Hepatocyte (in vitro differentiated cells): ENCODE data around the gene MAD1L1.

Experiments
- EZH2 ChIP-seq: fragments of 200-600 bp; sonication (generic); IDR thresholded peaks from 2 replicates; pipeline ENCODE4 v1.6.1; 2016; ENCODE audit warnings: antibody characterized with exemption, mild to moderate bottlenecking, borderline replicate concordance
- EZH2phosphoT487 ChIP-seq: fragments of 200-600 bp; sonication (generic); IDR thresholded peaks from one replicate; pipeline ENCODE4 v1.6.1; 2018; ENCODE audit warnings: antibody characterized with exemption, mild to moderate bottlenecking, low read depth, moderate library complexity; ENCODE audit not compliant: unreplicated experiment, severe bottlenecking
- TF ChIP-seq, protein P1 (sequence below): fragments of 200-600 bp; sonication (generic); IDR thresholded peaks from 2 replicates; pipeline ENCODE4 v1.5.1; 2016; ENCODE audit warnings: antibody characterized with exemption, mild to moderate bottlenecking; ENCODE audit not compliant: poor library complexity

DNA sequence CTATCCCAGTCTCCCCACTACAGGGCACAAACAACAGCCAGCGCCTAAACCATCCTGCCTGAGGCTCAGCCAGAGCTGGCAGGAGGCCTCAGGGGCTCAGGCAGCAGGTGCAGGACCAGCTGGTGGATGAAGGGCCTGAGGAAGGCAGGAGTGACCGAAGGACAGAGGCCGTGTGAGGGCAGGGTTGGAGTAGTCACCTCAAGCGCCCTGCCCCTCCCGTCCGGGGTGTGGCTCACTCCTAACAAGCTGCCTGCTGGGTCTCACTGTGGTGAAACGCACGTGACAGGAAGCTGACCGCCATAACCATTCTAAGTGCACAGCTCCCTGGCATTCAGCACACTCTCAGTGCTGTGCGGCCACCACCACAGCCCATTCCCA lies 281.6 kb downstream of the MAD1L1 start:
- TF ChIP-seq, protein P1, sequence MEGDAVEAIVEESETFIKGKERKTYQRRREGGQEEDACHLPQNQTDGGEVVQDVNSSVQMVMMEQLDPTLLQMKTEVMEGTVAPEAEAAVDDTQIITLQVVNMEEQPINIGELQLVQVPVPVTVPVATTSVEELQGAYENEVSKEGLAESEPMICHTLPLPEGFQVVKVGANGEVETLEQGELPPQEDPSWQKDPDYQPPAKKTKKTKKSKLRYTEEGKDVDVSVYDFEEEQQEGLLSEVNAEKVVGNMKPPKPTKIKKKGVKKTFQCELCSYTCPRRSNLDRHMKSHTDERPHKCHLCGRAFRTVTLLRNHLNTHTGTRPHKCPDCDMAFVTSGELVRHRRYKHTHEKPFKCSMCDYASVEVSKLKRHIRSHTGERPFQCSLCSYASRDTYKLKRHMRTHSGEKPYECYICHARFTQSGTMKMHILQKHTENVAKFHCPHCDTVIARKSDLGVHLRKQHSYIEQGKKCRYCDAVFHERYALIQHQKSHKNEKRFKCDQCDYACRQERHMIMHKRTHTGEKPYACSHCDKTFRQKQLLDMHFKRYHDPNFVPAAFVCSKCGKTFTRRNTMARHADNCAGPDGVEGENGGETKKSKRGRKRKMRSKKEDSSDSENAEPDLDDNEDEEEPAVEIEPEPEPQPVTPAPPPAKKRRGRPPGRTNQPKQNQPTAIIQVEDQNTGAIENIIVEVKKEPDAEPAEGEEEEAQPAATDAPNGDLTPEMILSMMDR: no peak
- TF ChIP-seq EZH2 (no peak), EZH2phosphoT487 (no peak)
